NCI-H2107 (cell line): ENCODE data around the gene CCDC88C.
"Not testable (repeated sequence)": the region's sequence is repeated elsewhere in the genome, so short reads cannot be mapped to it uniquely, and the experiment has no call there.

Experiments used
- DNase-seq: peaks from one replicate; lab custom pipeline; 2025; lab: John Stamatoyannopoulos, UW

CCDC88C gene

GRCh38 chr14:91250912-91251311 is 166.7 kb downstream of the CCDC88C start:
- no peak for DNase-seq

DNA sequence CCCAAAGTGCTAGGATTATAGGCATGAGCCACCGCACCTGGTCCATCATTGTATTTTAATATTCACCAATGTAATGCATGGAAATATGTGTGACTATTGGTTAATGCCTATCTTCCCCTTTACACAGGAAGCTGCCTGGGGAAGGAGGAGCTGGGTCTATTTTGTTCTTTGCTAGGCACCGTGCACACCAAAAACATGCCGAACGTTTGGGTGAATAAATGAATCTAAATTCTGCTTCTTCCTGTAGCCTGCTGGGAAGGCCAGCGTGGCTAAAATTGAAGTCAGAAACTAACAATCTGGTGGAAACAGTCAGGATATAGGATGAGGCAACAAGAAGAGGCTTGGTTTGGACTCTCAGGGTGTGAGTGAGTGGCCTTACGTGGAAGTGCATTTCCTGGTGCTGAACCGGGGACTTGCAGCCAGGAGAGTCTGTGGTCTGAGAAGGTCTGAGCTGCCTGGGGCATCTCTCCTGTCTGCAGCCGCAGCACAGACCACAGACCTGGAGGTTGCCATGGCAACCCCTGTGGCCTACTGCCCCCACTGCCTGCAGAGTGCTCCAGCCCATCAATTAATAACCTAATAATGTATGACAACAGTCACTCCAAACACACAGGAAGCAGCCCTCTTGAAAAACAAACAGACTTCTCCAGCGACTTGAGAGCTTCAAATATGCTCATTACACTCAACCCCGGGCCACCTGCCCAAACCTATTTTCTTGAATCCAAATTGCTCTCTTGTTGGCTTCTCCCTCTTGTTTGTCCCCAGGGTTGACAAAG is 167.6 kb downstream of the CCDC88C start:
- peak; percentile 82 for DNase-seq

DNA sequence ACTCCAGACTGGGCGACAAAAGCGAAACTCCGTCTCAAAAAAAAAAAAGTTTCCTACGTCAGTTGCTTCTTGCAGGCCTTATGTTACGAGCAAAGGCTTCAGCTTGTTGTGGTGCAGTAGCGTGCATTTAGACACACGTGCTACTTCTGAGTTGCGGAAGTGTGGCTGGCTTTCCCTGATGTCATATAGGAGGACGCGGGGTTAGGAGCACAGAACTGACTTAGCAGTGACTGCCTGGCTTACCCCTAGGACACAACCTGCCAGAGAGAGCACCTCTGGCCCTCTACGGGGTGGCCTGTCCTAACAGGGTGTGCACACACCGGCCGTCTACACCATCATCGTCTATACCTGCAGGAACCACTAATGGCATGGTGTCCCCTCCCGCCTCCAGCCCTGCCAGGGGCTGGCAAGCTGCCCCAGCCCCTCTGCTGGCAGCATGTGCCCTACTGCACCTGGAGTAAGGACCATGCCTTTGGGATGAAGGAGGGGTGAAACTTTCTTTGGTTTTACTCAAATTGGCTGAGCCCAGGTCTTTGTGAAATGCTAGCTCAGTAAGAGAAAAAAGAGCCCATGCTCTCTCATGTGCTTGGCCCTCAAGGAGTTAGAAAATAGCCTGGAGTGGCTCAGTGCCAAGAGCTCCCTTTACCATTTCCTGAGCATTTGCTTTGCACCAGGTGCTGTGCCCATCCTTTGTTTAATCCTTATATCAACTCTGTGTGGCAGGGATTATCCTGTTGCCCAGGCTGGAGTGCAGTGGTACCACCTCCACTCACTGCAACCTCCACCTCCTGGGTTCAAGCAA is 171.4 kb downstream of the CCDC88C start:
- no peak for DNase-seq

DNA sequence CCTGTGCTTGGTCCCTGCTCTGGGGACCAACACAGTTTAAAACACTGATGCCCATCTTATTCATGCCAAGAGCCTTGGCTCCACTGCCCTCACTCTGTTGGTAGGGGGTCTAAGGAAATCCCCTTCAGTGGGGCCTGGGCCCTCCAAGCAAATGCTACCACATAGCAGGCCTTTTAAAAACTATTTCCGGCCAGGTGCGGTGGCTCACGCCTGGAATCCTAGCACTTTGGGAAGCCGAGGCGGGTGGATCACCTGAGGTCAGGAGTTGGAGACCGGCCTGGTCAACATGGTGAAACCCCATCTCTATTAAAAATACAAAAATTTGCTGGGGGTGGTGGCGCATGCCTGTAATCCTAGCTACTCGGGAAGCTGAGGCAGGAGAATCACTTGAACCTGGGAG is 172.0 kb downstream of the CCDC88C start:
- DNase-seq: not testable (repeated sequence)

DNA sequence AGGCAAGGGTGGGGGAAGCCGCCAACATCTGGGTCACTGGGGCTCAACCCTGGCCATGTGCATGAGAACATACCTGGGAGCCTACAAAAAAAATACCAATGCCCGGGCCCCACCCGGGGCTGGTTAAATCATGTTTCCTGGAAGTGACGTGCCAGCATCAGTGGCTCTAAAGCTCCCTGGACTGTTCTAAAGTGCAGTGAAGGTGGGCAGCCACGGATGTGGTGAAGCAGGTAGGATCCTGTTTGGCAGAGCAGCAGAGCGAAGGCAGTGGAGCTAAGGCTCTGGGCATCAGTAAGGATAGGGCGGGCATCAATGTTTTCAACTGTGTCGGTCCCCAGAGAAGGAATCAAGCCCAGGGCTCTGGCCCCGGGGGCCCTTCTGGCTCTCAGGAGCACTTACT is 172.6 kb downstream of the CCDC88C start:
- DNase-seq: no peak

- peak; percentile 86 for DNase-seq
Observed at GRCh38 chr14:91244501-91244901, 173.1 kb downstream of the CCDC88C start, which contains the start of gene GPR68. Gene GPR68, minus strand, starts transcription at chr14:91244704. Its CDS starts 9,654 bp downstream, at chr14:91235050.

GRCh38 chr14:91243074-91243471 is 174.5 kb downstream of the CCDC88C start:
- no peak for DNase-seq

DNA sequence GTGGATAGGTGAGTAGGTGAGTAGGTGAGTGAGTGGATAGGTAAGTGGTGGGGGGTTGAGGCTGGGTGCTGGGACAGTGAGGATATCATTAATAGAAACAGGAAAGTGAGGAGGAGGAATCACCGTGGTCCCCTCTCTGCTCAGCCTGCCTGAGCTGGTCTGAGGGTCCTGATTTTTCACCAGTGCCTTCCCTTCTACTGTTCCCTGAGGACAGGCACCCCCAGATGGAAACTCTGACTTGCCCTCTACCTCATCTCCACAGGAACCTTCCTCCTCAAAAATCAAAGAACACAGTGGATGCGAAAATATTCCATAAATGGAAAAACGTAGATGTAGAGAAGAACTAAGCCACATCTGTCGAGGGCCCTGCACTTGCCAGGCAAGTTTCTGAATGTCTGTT is 175.0 kb downstream of the CCDC88C start:
- no peak for DNase-seq

DNA sequence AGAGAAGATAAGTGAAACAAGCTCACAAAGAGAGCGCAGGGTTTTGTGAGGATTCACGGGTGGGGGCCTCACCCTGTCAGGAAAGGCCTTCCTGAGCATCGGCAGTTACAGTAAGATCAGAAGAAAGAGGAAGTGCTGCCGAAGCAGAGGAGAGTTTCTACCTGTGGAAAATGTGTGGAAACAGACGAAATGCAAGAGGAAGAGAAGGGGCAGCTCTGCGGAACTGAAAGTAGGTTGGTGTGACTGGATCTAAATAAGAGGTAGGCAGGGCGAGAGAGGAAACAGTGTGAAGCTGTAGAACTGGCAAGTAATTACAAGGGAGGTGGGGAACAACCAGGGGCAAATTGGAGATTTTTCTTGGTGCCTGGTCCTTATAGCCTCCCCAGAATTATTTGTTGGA is 175.8 kb downstream of the CCDC88C start:
- no peak for DNase-seq

DNA sequence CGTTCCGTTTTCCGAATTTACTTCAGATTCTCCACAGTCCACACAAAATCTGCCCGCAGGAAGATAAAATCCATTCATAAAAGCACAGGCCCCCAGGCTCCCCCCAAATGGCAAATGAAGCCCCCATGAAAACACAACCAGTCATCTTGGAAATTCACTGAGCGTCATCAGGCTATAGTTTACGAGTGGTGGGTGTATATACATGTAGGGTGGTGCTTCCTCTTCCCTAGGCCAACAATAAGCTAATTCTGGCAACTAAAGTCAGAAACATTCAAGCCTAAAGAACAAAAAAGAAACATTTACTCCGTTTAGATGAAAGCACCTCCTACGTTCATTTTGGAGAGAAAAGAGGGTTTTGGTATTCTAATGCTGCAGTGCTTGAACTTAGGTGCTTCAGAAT is 179.0 kb downstream of the CCDC88C start:
- no peak for DNase-seq

GRCh38 chr14:91238085-91238484 is 179.5 kb downstream of the CCDC88C start:
- no peak for DNase-seq

GRCh38 chr14:91237219-91237618 is 180.4 kb downstream of the CCDC88C start:
- no peak for DNase-seq

DNA sequence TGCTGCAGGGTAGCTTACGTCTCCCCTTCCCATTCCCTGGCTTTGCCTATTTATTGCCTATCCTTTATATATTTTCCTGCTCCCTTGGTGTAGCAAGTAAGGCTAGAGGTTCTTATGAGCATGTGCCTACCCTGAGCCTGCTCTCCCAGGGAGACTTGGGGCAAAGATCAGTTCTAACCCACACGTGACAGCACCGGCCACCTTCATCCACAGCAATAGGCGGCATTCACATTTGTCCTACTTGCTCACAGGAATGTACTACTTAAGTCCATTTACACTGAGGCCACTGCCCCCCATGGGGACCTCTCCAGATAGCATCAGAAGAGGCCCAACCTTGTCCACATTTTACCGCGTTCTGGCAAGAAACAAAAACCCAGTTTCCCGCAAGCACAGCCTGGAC is 181.8 kb downstream of the CCDC88C start:
- DNase-seq: no peak

GRCh38 chr14:91234791-91235114 is 182.9 kb downstream of the CCDC88C start:
- no peak for DNase-seq

DNA sequence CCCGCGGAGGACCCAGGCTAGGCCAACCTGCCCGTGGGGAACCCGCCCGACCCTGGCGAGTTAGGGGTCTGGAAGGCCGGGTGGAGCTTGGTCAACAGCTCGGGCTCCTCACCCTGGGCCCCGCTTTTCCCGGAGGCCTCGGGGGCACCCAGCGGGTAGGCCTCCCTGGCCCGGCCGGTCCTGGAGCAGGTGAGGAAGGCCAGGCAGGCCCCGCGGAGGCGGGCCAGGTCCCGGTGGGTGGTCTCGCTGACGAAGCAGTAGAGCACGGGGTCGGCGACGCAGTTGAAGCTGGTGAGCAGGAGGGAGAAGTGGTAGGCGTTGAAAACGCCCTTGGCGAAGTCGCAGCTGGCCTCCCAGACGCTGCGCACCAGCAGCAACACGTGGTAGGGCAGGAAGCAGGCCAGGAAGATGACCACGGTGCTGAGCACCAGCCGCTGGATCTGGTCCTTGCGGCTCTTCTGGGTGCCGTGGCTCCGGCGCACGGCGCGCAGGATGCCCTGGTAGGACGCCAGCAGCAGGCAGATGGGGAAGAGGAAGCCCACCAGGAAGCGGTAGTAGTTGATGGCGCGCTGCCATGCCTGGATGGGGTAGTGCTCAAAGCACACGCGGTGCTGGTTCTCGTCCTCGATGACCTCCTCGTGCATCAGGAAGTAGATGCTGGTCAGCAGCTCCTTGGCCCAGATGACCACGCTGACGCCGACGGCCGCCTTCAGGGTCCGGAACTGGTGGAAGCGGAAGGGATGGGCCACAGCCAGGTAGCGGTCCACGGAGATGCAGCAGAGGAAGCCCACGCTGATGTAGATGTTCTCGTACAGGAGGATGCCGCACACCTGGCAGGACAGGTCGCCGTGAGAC is 183.5 kb downstream of the CCDC88C start:
- no peak for DNase-seq

DNA sequence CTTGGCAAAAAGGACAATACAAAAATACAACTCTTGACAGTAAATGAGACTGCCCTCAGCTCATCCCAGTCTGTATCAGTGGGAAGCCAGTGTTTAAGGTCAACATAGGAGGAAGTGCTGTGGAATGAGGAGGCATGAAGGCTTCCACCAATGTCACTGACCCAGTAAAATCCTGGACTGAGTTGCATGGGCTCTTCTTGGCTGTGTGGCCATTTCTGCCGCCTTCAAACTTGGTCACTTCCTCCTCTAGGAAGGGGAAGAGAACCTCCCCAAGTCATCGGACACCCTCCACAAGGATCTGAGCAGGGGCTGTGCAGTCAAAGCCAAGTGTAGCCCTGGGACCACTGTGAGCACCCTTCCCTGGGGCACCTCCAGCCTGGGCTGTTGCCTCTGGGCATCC is 185.0 kb downstream of the CCDC88C start:
- no peak for DNase-seq

DNA sequence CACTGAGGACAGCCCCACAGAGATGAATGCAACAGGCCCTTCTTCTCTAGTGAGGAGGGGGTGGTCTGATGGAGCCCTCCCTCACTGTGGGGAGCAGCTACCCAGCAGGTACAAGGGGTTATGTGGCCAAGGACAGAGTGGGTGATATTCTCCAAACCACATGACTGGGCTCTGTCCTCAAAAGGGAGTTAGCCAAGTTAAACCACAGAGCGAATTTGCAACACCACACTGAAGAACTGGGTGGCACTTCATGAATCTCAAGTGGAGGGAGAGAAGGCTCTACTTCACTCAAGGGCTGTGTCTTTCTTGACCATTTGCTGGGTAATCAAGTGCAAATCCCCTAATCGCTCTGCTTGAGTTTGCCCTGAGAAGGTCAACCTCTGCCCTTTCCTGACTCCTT is 185.6 kb downstream of the CCDC88C start:
- DNase-seq: no peak

- no peak for DNase-seq
Observed at GRCh38 chr14:91231446-91231845, 186.2 kb downstream of the CCDC88C start.

DNA sequence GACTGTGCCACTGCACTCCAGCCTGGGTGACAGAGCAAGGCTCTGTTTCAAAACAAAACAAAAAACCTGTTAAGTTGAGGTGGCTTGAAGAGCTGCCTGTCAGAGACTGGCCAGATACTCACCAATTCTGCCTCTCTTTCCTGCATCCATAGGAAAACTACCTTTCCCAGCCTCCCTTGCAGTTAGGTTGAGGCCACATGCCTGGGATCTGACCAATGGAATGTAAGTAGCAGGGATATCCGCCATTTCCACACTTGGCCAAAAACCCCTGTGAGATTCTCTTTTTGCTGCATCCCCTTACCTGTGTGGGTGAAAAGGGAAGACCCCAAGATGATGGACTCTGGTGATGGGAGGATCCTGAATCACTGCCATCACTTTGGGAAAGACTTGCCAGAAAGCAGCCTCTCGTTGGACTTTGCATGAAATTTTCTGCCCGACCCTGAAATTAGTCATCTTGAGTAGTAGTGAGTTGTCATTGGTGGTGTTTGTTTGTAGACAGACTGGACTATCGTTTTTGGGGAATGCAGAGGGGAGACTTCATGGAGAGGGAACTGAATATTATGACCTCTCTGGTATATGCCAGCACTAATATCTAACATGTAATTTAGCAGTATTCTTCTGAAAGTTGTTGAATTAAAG is 187.1 kb downstream of the CCDC88C start:
- DNase-seq: no peak

- DNase-seq: no peak
Observed at GRCh38 chr14:91229743-91230200, 187.8 kb downstream of the CCDC88C start.

- no peak for DNase-seq
Observed at GRCh38 chr14:91229005-91229382, 188.6 kb downstream of the CCDC88C start.
